HG03520 (cell line): ENCODE data around the gene FKBP14.

Experiments used
- ATAC-seq: cut with Tn5 transposase; IDR thresholded peaks from one replicate; pipeline ENCODE4 v1.9.1; 2021; ENCODE audit warnings: mild to moderate bottlenecking, moderate library complexity; ENCODE audit not compliant: unreplicated experiment

Gene FKBP14

DNA sequence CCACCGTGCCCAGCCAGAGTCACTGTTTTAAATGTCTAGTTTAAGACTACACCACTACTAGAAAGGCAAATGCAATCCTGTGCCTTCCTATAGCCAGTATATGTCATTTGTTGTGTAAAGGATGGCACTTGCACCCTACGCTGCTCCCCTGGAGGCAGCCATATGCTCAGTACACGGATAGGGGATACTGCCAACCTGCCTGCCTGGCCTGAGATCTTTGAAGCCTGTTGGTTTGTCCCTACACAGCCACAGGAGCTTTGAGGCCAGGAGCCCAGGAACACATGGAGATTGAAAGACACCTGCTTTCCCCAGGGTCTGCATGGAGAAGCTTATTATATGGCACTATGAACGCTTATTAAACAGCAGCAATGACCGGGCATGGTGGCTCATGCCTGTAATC is 34.6 kb downstream of the FKBP14 start:
- ATAC-seq, result no peak

DNA sequence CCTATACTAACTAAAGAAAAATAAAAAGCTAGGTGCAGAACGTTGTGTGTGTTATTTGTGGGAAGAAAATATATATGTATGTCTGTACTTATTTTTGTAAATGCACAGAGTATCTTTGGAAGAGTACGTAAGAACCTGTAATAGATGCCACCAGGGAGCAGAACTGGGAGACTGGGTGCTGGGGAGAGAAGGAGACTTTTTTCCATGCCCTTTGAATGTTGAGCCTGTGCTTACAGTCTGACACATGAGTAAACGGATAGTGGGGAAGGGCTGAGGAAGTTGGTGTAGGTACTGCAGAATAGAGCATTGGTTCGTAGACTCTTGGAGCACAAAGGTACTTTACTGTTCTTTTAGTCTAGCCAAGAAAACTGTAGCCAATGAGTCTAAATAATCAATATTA is 35.6 kb downstream of the FKBP14 start:
- no peak for ATAC-seq

DNA sequence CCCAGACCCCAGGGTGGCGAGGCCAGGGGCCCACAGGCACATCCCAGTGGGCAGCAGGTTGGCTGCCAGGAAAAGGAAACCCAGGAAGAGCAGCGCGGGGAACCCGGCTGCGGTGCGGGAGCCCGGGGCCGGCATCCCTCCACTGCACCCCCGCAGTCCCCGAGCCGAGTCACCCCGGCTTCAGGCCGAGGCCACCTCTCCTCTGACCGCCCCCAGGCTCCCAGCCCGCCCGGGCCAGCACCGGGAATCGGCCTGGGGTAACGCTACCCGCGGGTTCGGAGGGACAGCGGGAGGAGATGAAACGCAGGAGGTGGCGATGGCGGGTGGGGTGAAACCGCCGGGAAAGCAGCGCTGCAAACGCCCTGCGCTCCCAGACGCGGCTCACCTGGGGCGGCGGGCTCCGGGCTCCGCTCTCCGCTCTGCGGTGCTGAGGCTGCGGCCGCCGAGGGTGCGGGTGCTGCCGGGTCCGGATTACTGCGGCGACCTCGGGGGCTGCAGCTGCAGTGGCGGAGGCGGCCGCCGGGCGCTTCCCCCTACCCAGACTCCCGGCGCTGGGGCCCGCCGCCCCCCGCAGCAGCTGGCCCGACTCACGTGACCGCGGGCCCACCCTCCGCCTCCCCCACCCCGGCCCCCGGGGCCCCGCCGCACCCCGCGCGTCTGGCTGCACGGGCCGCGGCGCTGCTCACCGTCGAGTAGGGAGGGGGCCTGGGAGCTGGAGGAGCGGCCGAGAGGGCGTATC is 37.1 kb downstream of the FKBP14 start, which contains the start of gene SCRN1:
Gene SCRN1 (minus strand): TSS at position 545 of the 739 bp plus-strand sequence. CDS start 20,734 bp downstream, outside the sequence.
- ATAC-seq, result no peak

DNA sequence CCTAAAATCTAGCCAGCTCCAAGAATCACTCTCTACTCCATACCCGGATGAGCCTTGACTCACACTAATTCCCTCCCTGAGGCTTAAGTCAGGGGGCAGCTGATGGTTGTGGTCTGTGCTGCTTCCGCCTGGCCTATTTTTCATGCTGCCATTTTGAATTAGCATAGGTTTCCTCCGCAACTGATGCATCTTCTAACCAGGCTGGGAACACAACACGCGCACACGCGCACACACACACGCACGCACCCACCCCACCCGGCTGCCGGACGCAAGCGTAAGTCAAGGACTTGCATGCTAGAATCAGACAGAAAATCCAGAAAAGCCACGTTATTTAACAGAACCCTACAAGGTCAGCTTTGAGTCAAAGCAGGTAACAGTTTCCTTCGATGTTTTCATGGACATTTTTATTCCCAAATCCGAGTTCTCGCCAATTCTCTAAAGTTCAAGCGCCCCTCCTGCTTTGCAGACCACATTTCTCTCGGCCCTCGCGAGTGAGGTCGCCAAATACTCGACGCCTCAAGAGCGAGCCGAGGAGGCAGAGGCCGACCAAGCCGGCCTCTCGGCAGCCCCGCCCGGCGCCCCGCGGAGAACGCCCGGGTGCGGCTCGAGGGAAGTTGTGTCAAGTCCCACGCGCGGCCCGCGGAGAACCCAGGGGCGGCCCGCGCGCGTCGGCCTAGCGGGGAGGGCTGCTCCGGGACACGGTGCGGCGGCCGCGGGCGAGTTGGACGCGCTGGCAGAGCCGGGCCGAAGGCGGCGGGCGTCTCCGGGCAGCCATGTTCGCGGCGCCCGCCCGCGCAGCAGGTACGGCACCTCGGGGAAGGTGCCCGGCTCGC is 37.9 kb downstream of the FKBP14 start:
- peak; percentile 31 for ATAC-seq

DNA sequence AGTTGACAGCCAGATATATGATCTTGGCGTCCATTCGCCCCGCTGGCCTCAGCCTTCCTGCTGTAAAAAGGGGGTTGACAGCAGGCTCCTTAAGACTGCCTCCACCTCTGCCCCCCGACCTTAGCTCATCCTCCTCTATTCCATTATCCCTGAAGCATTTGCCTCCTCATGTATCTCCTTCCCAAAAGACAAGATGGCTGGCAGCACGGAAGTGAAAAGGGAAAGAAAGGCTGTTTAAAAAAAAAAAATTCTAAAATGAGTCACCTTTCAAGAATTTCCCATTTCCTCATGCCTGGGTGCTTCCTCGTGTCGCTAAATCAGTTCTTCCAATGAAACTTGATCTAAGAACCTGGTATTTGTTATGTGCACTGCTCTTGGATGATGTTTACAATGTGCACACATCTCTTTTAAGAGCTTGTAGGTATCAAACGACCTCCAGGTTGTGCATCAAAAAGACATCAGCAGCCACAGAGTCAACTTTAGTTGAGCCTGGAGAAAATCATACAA is 38.6 kb downstream of the FKBP14 start:
- no peak for ATAC-seq

DNA sequence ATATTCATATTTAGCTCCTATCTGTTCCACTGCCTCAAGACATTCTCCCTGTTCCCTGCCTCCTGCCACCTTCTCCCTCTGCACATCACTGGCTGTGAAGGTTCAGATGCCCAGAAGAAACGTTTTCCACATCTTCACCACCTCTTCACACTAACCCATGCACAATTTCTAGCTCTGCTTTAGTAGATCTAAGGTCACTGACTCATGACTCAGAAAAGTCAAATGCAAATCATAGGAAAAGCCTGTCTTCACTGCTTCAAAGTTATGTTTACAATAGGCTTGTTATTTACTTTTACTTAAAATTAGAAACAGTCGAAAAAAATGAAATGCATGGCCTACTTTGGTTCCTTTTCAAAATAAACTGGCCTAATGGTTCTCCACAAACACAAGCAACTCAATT is 39.4 kb downstream of the FKBP14 start:
- ATAC-seq, result no peak

DNA sequence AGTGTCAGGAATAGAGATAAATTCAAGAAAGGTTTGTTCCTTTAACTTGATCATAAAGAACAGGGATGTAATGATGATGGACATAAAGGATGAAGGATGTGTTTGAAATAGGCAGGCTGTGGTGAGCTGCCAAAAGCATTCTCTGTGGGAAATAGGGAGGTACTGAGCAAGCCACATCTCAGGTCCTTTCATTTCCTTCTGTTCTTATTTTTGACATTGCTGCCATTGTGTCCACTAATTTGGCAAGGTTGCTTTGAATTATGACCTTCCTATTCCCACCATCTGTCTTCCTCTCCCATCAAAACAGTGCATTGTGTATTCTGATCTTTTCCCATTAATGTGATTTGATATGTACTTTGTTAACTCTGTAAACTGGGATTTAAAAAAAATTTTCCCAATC is 46.4 kb downstream of the FKBP14 start:
- no peak for ATAC-seq

DNA sequence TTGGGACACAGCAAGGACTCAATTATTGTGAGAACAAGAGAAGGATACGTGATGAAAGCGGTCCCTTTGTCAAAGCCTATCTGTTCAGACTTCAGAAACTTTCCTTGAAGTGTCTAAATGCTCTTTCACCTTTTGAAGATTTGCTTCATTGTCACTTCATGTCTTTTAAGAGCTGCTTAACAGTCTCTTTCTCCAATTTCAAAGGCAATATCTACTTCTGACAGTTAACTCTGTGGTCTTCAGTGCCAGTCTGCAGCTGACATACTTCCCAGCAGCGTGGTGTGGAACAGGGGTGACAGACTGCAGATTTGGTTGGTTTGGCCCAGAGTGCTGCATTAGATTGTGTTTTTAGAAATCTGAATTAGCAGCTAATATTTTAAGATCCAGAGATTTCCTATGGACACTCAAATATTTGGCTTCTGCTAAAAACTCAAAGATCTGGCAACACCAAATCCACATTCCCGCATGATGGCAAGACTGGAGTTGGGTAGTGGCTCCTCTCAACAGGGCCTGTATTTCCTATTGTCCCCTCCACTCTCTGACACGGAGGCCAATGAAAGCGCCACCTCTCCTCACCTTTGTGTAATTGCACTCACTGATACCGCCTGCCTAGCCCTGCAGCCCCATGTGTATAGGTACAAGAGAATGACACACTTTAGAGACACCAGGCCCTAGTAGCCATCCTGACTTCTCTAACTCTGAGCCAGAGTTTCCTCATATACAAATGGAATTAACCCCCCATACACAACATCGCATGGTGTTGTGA is 48.4 kb downstream of the FKBP14 start:
- ATAC-seq, result no peak

DNA sequence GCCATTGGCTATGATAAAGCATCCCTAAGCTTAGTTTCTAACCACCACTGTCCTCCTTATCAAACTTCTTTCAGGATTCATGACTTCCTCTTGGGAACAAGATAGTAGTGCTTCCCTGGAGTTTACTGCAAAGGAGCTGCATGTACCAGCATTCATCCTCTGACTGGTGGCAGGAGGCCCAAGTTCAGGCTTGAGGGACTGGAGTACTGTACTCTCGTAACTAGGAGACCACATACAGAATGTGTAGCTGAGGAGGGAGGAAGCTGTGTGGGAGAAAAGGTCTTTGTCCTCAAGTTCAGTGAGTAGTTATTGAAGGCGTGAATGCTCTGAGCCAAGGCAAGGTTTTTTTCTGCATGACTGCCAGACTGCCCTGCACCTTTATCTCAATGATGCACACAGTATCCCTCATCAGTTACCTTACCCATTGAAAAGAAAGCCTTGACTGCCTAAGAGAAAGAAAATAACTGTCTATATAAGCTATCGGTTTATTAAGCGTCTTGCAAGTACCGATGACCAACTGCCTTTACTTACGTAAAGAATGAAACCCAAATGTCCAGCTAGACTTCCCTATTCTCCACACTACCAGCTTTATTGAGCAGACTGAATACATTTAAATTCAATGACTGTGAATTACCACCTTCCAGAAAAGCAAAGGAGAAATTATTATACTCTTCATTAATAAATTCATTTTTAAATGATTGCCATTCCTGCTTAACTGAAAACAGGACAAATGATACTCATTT is 49.7 kb downstream of the FKBP14 start:
- no peak for ATAC-seq

DNA sequence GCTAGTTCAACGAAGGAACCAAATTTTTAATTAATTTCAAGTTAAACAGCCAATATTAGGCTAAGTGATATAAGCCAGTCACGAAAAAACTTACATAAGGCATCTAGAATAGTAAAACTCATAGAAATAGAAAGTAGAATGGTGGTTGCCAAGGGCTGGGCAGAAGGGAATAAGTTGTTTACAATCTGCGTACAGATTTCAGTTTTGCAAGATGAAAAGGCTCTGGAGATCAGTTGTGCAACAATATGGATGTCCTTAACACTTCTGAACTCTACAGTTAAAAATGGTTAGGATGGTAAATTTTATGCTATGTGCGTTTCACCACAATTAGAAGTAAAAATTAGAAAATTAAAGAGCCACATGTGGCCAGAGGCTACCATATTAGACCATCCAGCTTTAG is 50.2 kb downstream of the FKBP14 start:
- no peak for ATAC-seq

DNA sequence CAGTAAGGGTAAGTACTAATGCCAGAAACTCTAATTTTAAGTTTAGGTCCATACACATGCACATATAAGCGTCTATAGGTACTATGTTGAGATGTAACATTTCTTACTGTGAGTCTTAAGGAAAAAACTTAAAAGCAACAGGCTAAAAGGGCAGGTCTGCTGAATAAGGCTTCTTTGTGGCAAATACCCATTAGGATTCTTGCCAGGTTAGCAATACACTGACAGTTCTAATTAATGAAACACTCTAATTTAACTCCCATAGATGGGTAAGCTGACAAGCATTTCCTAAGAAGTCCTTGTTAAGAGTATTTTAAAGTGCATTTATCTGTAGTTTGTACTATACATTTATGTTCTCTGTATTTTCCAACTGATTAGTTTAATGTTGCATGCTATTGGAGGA is 50.9 kb downstream of the FKBP14 start:
- ATAC-seq, result no peak

DNA sequence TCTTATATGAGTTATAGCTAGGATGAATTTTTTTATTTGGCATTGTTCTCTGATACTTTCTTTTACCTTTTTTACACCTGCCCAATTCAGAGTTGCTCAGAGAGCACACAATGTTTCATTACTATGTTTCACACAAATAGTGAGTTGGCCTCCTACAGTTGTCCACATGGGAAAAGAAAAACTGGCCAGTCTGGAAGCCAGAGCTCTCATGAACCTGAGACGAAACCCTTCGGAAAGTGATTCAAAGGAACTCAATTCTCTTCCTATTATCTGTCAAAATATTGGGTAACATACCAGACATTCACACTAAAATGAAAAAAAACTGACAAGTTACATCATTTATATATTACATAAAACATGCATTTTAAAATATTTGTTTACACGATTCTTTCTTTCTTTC is 52.2 kb downstream of the FKBP14 start:
- ATAC-seq, result no peak

DNA sequence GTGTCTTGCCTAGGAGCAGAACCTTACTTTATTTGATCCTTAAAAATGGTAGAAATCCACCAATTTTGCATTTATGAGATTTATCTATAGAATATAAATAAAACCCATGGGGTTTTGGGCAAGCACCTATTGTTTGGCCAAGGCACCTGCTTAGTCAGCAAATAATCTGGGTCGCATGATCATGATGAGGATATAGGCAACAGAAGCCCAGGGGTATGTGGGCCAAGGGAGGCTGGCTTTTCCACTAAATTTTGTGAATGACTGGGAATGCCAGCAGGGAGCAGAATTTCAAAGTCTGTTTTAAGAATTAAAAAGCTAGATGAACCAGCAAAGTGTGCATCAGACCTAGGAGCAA is 54.2 kb downstream of the FKBP14 start:
- no peak for ATAC-seq

DNA sequence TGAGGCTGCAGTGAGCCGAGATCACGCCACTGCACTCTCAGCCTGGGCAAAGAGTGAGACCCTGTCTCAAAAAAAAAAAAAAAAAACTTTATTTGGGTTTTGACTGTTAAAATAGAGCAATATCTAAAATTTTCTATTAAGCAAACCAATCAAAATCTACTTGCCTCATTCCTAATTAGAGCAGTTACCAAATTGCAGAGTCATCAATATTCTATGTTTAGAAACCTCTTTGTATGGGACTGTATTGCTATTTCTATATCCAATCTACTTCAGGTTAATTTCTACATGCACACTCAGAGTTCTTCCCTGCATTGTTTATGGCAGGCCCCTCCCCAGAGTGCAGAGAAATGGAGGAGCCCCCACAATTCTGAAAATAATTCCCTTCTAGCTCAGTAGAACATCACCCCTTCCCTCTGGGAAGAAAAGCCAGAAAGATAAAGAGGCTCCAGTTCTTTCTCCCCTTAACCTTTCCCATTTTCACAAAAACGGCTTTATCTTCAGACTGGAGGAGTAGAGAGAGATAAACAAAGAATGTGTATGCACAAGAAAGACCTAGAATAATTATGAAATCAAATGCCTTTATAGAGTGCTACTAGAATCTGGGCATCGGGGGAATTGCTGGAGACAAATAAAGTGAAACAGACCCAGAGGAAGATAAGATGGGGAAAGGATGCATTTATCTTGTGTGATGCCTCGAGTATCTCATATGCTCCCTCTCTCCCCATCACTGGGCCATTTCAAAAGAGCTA is 54.8 kb downstream of the FKBP14 start:
- no peak for ATAC-seq

DNA sequence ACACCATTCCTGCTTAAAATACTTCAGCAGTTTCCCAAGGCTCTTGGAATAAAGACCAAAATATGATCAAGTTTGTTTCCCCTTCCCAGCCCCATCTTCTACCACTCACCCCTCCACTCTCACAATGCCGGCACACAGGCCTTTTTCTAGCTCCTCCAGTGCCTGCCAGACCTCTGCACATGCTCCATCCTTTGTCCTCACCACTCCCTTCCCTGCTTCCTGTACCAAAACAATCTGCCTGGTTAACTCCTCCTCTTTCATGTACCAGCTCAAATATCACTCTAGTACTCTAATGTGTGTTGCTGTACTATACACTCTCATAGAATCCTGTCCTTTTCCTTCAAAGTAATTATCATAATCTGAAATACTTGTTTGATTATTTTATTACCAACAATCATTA is 56.3 kb downstream of the FKBP14 start:
- ATAC-seq, result no peak

DNA sequence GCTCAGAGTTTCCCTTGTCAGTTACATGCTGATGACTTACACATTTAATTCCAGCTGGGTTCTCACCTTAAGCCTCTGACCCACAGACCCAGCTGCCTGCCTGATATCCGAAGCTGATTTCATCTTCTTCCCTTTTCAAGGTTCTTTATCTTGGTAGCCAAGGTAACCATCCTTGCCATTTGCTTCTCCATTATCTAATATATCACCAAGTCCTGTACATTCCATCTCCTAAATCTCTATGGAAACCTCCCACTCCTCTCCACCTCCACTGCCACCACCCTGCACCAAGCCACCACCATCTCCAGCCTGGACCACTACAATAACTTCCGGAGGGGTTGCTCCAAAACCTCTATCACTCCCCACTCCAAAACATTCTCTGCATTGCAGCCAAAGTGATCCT is 56.8 kb downstream of the FKBP14 start:
- no peak for ATAC-seq

DNA sequence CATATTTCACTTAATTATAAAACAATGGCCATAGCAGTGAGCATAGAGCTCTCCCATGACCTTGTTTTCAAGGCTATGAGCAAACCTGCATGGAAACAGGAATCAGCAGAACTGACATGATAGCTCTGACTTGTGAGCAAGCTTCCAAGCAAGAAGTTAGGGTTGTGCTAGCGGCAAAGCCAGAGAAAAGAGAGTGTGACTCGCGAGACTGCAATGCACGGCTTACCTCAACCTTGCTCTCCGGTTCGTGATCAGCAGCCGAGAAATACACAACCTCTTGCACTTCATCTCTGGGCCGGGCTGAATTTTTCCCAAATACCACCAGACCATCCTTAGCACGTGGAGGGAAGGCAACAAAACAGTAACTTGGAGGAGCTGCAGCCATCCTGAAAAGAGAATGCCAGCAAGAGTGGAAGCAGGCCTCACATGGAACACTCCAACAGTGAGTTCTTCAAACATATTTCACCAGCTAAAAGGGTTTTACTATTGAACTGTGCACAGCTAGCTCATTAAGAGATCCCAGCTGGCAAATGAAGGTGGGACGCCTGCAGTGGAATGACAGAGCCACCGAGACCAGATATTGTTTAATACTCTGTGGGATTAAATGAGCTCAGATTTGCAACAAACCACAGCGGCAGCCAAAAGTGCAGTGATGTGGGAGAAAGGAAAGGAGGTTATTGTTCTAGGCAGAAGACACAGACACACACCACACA is 57.7 kb downstream of the FKBP14 start:
- ATAC-seq, result no peak

DNA sequence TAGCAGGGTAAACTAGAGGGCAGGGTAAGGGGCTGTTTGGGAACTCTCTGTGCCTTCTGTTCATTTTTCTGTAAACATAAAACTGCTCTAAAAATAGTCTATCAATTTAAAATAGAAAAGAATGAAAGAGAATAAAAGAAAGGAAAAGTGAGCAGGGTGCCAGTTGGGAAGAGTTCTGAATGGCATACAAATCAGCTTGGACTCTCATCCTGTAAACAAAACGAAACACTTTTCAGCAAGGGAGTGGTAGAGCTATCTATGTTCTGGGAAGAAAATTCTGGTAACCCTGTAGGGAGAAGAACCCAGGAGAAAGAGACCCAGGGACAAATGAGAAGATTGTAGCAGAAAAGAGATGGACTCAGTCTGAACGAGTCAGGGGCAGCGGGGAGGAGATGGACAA is 61.5 kb downstream of the FKBP14 start:
- no peak for ATAC-seq

DNA sequence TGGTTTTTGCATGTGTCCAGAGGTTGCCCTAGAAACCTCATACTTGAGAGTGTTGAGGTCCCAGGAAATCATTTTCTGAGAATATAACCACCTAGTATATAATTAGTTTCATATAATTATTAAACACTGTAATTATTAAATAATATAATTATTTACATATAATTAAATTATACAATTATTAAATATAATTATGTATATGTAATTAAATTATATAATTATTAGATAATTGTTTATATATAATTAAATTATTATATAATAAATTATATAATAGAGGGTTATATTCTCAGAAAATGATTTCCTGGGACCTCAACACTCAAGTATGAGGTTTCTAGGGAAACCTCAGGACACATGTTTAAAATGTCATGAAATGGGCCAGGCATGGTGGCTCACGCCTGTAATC is 64.5 kb downstream of the FKBP14 start:
- no peak for ATAC-seq
